Hypothalamus (tissue), 51 donors: ENCODE measurements around the gene SLC25A29.
A peak's percentile ranks its signal among the peaks of the same experiment; 100 is the strongest.
"Not testable (repeated sequence)": the region's sequence is repeated elsewhere in the genome, so short reads cannot be mapped to it uniquely, and the experiment has no call there.

ENCODE experiments used
- DNase-seq, 51 donors: peaks; one replicate each; lab custom pipeline; 2025; lab: John Stamatoyannopoulos, UW

Gene SLC25A29

GRCh38 chr14:100313464-100314230 lies 7.4 kb upstream of the SLC25A29 start:
- DNase-seq: no peak

DNA sequence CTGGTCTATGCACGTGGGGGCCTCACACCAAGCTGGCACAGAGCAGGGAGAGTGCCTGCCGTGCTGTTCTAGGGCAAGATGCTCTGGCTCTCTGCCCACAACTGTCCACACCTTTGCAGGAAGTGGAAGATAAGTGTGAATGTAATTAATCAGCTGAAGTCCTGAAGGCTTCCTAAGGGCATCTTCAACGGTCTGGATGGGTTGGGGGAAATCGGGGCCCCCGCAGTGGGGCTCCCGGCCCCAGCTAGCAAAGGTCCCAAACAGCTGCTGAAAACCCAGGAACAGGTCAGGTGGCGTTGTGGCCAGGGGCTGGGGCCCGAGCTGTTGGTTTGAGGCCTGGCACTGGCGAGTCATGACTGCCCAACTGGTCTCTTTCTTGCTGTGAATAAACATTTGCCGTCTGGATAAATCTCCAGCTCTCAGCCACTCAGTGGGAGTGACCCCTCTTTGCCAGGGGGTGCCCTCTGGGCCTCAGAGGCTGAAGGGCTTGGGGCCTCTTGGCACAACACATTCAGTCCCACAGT lies 6.7 kb upstream of the SLC25A29 start:
- DNase-seq: no peak

DNA sequence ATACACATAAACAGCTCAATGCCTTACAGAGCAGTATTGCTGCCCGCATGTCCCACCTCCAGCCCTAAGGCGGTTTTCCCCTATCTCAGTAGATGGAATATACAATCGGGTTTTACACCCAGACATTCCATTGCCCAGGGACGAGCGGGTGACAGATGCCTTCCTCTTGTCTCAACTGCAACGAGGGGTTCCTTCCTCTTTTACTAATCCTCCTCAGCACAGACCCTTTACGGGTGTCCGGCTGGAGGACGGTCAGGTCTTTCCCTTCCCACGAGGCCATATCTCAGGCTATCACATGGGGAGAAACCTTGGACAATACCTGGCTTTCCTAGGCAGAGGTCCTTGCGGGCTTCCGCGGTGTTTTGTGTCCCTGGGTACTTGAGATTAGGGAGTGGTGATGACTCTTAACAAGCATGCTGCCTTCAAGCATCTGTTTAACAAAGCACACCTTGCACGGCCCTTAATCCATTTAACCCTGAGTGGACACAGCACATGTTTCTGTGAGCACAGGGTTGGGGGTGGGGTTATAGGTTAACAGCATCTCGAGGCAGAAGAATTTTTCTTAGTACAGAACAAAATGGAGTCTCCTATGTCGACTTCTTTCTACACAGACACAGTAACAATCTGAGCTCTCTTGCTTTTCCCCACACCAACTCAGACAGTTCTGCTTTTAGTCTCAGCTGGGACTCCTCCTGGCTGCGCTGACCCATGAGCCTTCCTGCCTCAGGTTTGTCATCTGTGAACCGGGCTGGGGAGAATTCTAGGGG lies 6.0 kb upstream of the SLC25A29 start:
- DNase-seq: not testable (repeated sequence)

- DNase-seq: no peak
Measured at GRCh38 chr14:100309028-100309737, 2.9 kb upstream of the SLC25A29 start.

DNA sequence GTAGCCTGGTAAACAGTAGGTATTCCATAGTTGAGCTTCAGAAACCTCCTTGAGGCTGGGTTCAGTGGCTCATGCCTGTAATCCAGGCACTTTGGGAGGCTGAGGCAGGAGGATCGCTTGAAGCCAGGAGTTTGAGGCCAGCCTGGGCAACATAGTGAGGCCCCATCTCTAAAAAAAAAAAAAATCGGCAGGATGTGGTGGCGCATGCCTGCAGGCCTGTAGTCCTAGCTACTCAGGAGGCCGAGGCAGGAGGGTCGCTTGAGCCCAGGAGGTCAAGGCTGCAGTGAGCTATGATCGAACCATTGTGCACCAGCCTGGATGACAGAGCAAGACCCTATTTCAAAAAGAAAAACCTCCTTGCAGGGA lies 2.2 kb upstream of the SLC25A29 start:
- not testable (repeated sequence) for DNase-seq

- DNase-seq: no peak
Measured at GRCh38 chr14:100307766-100308426, 1.7 kb upstream of the SLC25A29 start.

- peak in 8 of 51 donors; percentile 16 to 59 (median 52) for DNase-seq
Measured at GRCh38 chr14:100306998-100307765, 938 bp upstream of the SLC25A29 start.

- DNase-seq: peak in 10 of 51 donors; percentile 20 to 54 (median 40)
Measured at GRCh38 chr14:100305324-100306100, 732 bp downstream of the SLC25A29 start.

GRCh38 chr14:100304825-100305323 lies 1.4 kb downstream of the SLC25A29 start:
- DNase-seq: peak in 18 of 51 donors; percentile 8 to 54 (median 38)

GRCh38 chr14:100303925-100304324 lies 2.3 kb downstream of the SLC25A29 start:
- no peak for DNase-seq

GRCh38 chr14:100303179-100303578 lies 3.1 kb downstream of the SLC25A29 start:
- DNase-seq: no peak

GRCh38 chr14:100302616-100303015 lies 3.6 kb downstream of the SLC25A29 start:
- DNase-seq: no peak

GRCh38 chr14:100299238-100299560 lies 7.0 kb downstream of the SLC25A29 start:
- no peak for DNase-seq

- no peak for DNase-seq
Measured at GRCh38 chr14:100298551-100299237, 7.5 kb downstream of the SLC25A29 start.

DNA sequence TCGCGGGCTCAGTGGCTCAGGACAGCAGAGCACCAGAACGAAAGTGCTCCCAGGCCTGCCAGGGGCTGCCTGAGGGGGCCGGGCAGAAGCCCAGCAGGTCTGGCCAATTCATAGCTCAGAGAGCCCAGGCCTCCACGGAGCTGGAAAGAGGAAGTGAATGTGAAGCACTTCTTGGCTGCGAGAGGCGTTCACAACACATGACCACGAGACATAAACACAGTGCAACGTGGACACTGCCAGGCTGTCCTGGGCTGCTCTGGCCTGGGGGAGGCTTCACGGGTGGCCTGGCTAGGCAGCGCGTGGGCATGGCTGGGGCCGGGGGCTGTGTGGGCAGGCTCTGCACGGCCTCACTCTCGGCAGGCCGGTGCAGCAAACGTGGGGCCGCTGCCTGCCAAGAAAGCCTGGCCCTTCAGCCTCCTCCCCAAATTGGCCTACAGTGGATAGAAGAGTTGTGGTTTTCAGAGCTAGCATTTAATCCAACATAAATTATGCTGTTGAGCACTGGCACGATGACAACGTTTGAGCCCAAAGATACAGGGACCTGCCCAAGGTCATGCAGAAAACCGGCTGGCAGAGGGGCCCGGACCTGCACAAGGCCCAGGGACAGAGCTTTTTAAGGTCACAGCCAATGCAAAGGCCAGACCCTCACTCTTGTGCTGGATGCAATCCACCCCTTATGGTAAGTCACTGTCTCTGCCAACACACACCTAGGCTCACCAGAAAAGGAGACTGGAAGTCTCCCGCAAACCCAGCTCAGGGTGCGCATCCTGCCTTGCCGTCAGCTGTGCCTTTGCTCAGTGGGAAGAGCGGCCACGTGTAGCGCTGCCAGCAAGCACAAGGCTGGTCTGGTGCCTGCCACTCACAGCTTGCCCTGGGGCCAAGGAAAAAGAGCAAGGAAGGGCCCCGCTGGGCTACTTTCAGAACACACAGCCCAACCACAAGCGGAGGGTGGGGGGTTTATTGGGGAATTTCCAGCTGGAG lies 8.6 kb downstream of the SLC25A29 start:
- peak in 41 of 51 donors; percentile 19 to 87 (median 63) for DNase-seq

- not testable (repeated sequence) for DNase-seq
Measured at GRCh38 chr14:100296729-100297128, 9.5 kb downstream of the SLC25A29 start.

DNA sequence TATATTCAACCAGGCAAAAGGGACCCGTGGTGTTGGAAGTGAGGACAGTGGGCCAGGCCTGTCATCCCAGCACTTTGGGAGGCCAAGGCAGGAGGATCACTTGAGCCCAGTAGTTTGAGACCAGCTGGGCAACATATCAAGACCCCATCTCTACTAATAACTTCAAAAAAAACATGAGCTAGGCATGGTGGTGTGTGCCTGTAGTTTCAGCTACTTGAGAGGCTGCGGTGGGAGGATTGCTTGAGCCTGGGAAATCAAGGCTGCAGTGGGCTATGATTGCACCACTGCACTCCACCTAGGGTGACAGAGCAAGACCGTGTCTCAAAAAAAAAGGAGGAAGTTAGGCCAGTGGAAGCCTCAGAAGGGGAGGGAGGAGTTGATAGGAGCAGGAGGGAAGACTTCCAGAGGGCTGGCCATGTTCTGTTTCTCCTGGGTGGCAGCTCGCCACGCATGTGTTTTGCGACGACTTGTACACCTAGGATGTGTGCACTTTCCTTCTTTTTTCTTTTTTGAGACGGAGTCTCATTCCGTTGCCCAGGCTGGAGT lies 10.1 kb downstream of the SLC25A29 start:
- DNase-seq: no peak
